GM18951 (cell line): Measurements from ENCODE around the gene FZD1.

ENCODE experiments used
- POLR2A ChIP-seq: IDR thresholded peaks from 4 replicates; pipeline ENCODE4 v1.6.1; 2011; ENCODE audit warnings: mild to moderate bottlenecking; ENCODE audit not compliant: insufficient read length, insufficient read depth; ENCODE audit errors: extremely low read depth
- in situ Hi-C: fragments of 300-500 bp; cut with MboI; formaldehyde crosslinking; loops from one replicate; pipeline ENCODE4 v1.12.0; 2022; ENCODE audit warnings: low sequenced_read_pairs, mixed read lengths, inconsistent platforms; ENCODE audit not compliant: unreplicated experiment

FZD1 gene

DNA sequence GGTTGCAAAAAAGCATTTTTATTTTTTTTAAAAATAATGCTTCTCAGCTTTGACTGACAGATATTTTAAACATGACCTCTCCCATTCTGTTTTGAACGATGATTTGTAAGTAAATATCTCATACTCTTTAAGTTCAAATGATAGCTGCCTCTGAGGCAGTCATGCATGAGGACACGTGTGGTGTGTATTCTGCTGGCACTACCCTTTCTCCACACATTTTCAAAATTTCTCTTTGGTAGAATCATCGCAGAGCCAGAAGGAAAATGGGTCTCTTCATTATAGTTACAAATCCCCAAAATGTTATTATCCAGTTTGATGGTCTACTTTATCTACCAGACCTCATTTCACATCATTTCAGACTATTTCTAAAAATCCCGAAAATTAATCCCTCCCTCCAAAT is 55.1 kb downstream of the FZD1 start:
- in situ Hi-C loops, result no loop called here
- TF ChIP-seq POLR2A, result no peak

DNA sequence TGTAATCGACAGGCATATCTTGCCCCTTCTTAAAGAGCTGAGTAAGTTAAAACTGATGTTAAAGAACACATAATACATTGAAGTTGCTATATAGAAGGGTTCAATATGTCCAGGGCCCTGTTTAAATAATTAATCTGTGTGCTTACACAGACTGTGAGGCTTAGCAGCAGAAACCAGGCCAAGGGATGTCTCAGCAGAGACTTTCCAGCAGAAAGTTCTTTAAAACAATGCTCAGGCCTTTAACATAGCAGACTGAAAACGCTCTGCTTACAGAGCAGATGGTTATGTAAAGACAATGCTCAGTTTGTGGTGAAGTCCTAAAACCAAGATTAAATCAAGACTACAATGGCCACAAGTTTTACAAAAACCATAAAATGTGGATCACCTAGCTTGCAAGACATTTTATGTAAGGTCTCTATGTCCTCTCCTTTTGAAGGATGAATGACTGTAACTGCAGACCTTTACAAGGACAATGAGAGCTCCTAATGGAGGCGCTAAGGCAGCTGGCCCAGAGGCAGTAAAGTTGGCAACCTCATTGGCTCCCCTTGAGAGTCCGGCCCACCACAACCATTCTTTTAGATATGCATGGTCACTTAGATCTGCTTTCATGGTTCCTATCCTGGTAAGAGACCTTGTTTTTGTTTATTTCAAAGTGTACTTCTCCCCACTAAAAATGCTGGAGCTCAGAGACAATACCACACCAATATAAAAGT is 56.3 kb downstream of the FZD1 start:
- no peak for TF ChIP-seq POLR2A
- in situ Hi-C loops, result no loop called here
